GM23338 (cell line): Measurements from ENCODE around the gene OCA2. TPM values are rescaled to one million over a fixed set of nuclear protein-coding genes. Genes with fewer than 3 reads are reported as not detected.

Experiments
- ATAC-seq: fragments of 200-7000 bp; cut with Tn5 transposase; 3 replicates; pipeline ENCODE4 v1.9.1; 2020
- DNase-seq: peaks from one replicate; pipeline ENCODE4 v3.0.0-alpha.2; 2015; ENCODE audit warnings: low spot score
- H2AFZ ChIP-seq: fragments of 200-600 bp; sonication (generic); 2 replicates; pipeline ENCODE4 v1.8.0; 2016; ENCODE audit warnings: antibody characterized with exemption, mild to moderate bottlenecking, moderate library complexity
- H3F3A ChIP-seq: fragments of 200-600 bp; sonication (generic); replicated peaks from 2 replicates; pipeline ENCODE4 v1.8.0; 2017; ENCODE audit warnings: antibody characterized with exemption, mixed run types, low read depth
- H3K27ac ChIP-seq: fragments of 200-600 bp; sonication (generic); 2 replicates; pipeline ENCODE4 v1.6.1; 2016; ENCODE audit warnings: low read depth
- H3K27me3 ChIP-seq: fragments of 200-600 bp; sonication (generic); 2 replicates; pipeline ENCODE4 v1.8.0; 2016; ENCODE audit warnings: mild to moderate bottlenecking, mixed run types, moderate library complexity; ENCODE audit not compliant: insufficient read depth
- H3K36me3 ChIP-seq: fragments of 200-600 bp; sonication (generic); 2 replicates; pipeline ENCODE4 v1.8.0; 2016; ENCODE audit warnings: mild to moderate bottlenecking; ENCODE audit not compliant: insufficient read depth
- H3K4me1 ChIP-seq: fragments of 200-600 bp; sonication (generic); 2 replicates; pipeline ENCODE4 v1.8.0; 2016; ENCODE audit warnings: mild to moderate bottlenecking, moderate library complexity; ENCODE audit not compliant: insufficient read depth
- H3K4me2 ChIP-seq: fragments of 200-600 bp; sonication (generic); 2 replicates; pipeline ENCODE4 v1.7.1; 2017; ENCODE audit warnings: mixed run types
- H3K4me3 ChIP-seq: fragments of 200-600 bp; sonication (generic); 2 replicates; pipeline ENCODE4 v1.6.1; 2016; ENCODE audit warnings: mixed run types
- H3K79me2 ChIP-seq: fragments of 200-600 bp; sonication (generic); replicated peaks from 2 replicates; pipeline ENCODE4 v1.8.0; 2017; ENCODE audit warnings: mild to moderate bottlenecking; ENCODE audit not compliant: insufficient read depth
- H3K9me2 ChIP-seq: fragments of 200-600 bp; sonication (generic); 2 replicates; pipeline ENCODE4 v1.8.0; 2017; ENCODE audit not compliant: insufficient read depth
- H4K20me1 ChIP-seq: fragments of 200-600 bp; sonication (generic); replicated peaks from 2 replicates; pipeline ENCODE4 v1.8.0; 2017; ENCODE audit warnings: mild to moderate bottlenecking; ENCODE audit not compliant: insufficient read depth
- H3K27ac Mint-ChIP-seq: 2 replicates; pipeline ENCODE4 v1.8.0; 2020; ENCODE audit warnings: inconsistent platforms, mild to moderate bottlenecking, moderate library complexity, mixed read lengths
- H3K27me3 Mint-ChIP-seq: 3 replicates; pipeline ENCODE4 v1.8.0; 2022; ENCODE audit warnings: low read depth, mild to moderate bottlenecking, moderate library complexity, mixed read lengths, inconsistent platforms; ENCODE audit not compliant: insufficient read depth, poor library complexity
- H3K36me3 Mint-ChIP-seq: 3 replicates; pipeline ENCODE4 v1.8.0; 2021; ENCODE audit warnings: low read depth, mild to moderate bottlenecking, inconsistent platforms, moderate library complexity, mixed read lengths
- H3K4me1 Mint-ChIP-seq: 3 replicates; pipeline ENCODE4 v1.8.0; 2020; ENCODE audit warnings: mild to moderate bottlenecking, inconsistent platforms, mixed read lengths
- H3K4me3 Mint-ChIP-seq: 3 replicates; pipeline ENCODE4 v1.8.0; 2021; ENCODE audit warnings: moderate library complexity, mild to moderate bottlenecking, inconsistent platforms, mixed read lengths
- H3K9me3 Mint-ChIP-seq: 3 replicates; pipeline ENCODE4 v1.8.0; 2020; ENCODE audit warnings: moderate library complexity, mild to moderate bottlenecking, inconsistent platforms, mixed read lengths
- CREB1 ChIP-seq: fragments of 250-450 bp; sonication (Bioruptor Pico); IDR thresholded peaks from 2 replicates; pipeline ENCODE4 v1.5.0; 2020; ENCODE audit warnings: low read depth, mild to moderate bottlenecking, moderate library complexity
- EZH2 ChIP-seq: fragments of 200-600 bp; sonication (generic); IDR thresholded peaks from one replicate; pipeline ENCODE4 v1.8.0; 2017; ENCODE audit warnings: antibody characterized with exemption, mild to moderate bottlenecking, low read depth; ENCODE audit not compliant: unreplicated experiment
- NANOG ChIP-seq: IDR thresholded peaks from 2 replicates; pipeline ENCODE4 v1.6.1; 2016; ENCODE audit warnings: antibody characterized with exemption, borderline replicate concordance
- POLR2AphosphoS5 ChIP-seq: IDR thresholded peaks from 2 replicates; pipeline ENCODE4 v1.6.1; 2016; ENCODE audit warnings: antibody characterized with exemption, low read depth
- STAT1 ChIP-seq: IDR thresholded peaks from one replicate; pipeline ENCODE4 v1.6.1; 2016; ENCODE audit warnings: antibody characterized with exemption; ENCODE audit not compliant: unreplicated experiment
- ZNF114 ChIP-seq: fragments of 250-450 bp; sonication (Bioruptor Pico); IDR thresholded peaks from 2 replicates; pipeline ENCODE4 v1.5.0; 2020; ENCODE audit warnings: mild to moderate bottlenecking, moderate library complexity
- ZNF331 ChIP-seq: fragments of 250-450 bp; sonication (Bioruptor Pico); IDR thresholded peaks from 2 replicates; pipeline ENCODE4 v1.5.0; 2020; ENCODE audit warnings: low read depth, mild to moderate bottlenecking, moderate library complexity
- long read RNA-seq: library from polyadenylated mRNA; unstranded; transcript quantifications from one replicate; pipeline ENCODE4 v2.0.0, GENCODE V29; 2020; ENCODE audit not compliant: unreplicated experiment
- polyA plus RNA-seq: library from polyadenylated mRNA; unstranded; fragments of >200 nt; fragmentation: Nextera tagmentation; extraction: Ambion mirVana; gene quantifications from 2 replicates; pipeline ENCODE4 v1.2.1, GENCODE V29; 2016
- total RNA-seq: library from RNA; depleted of rRNA; stranded (reverse); fragments of >200 nt; shearing (Covaris generic); gene quantifications from 2 replicates; pipeline ENCODE4 v1.2.3, GENCODE V29; 2014; rRNA removed
- TF ChIP-seq, protein P1 (sequence below), 2 experiments: fragments of 200-600 bp in 1 of 2; sonication (generic) in 1 of 2; conservative IDR thresholded peaks; 2 replicates each; pipeline versions ENCODE4 v1.5.1 to v1.6.1; 2016 to 2017; ENCODE audit warnings: antibody characterized with exemption in 2 of 2, low read depth in 2 of 2, mild to moderate bottlenecking in 2 of 2, moderate library complexity in 1 of 2
- TF ChIP-seq, protein P2 (sequence below): fragments of 250-450 bp; sonication (Bioruptor Pico); IDR thresholded peaks from 2 replicates; pipeline ENCODE4 v1.5.0; 2020; ENCODE audit warnings: mild to moderate bottlenecking, moderate library complexity

Gene OCA2
- total RNA-seq (0.39 and 0.69 TPM in 2 replicates), polyA plus RNA-seq (0.38 and 0.40 TPM in 2 replicates)
- long read RNA-seq, partial matches to known transcripts, result 0 of 1 reads
- long read RNA-seq, other reads (novel, unspliced or antisense), result 1 of 1 reads

DNA sequence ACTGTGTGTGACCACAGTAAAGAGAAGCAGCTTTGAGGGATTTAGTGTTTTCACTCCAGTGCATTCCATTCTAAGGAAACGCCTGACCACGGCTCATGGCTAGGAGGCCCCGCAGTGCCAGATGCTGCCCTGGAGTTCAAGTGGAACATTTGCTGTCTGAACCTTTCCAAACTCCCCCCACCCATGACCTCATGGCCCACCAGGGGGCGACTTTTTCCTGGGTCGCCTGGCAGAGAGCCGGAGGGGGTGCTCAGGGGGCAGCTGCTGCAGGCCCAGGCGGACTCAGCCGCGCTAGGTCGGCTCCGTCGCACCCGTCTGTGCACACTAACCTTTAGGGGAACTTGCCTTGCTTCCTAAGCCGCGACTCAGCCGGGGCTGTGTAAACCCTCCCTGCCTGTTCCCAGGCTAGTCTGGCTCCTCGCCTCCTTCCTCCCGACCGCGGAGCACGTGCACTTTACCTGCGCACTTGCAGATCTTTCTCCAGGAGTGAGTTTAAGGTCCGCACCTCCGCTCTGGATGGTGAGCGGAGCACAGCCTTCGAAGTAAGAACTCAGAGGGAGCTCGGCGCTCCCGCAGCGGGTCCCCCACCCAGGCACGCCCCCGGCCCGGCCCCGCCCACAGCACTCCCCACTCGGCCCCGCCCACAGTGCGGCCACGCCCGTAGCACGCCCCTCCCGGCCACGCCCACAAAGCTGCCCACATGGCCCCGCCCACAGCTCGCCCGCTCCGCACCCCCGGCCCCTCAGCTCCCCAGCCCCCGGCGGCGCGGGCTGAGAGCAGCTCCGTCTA, at the start of gene OCA2:
Gene OCA2 (minus strand): TSS at position 550 of the 789 bp plus-strand sequence. CDS start 17,441 bp downstream, outside the sequence.
- no peaks in the 10 kb centered on the region for H3F3A ChIP-seq
- H3K79me2 ChIP-seq, result no peaks in the 10 kb centered on the region
- Mint-ChIP-seq H3K36me3 (no peaks in the 10 kb centered on the region; the same call in 2 of the 3 replicates), H3K27me3 (peaks cover 71% of the 10 kb centered on the region), H3K4me1 (peaks cover 19% of the 10 kb centered on the region), H3K4me3 (peak within 1 kb of the TSS; percentile 76), H3K9me3 (peaks cover 4% of the 10 kb centered on the region; the same call in 2 of the 3 replicates), H3K27ac (no peak within 1 kb of the TSS)
- H3K9me2 ChIP-seq, result no peaks in the 10 kb centered on the region
- H2AFZ ChIP-seq, result peak within 1 kb of the TSS; percentile 97
- H3K4me2 ChIP-seq, result peak within 1 kb of the TSS; percentile 83
- H3K27me3 ChIP-seq, result peaks cover 80% of the 10 kb centered on the region
- no peak for TF ChIP-seq STAT1
- no peak for TF ChIP-seq ZNF114 (CRISPR knock-in tag)
- 0 out of 2 replicates have a peak, but pooled peaks have one; percentile 6 for TF ChIP-seq CREB1 (CRISPR knock-in tag)
- TF ChIP-seq, protein P1, sequence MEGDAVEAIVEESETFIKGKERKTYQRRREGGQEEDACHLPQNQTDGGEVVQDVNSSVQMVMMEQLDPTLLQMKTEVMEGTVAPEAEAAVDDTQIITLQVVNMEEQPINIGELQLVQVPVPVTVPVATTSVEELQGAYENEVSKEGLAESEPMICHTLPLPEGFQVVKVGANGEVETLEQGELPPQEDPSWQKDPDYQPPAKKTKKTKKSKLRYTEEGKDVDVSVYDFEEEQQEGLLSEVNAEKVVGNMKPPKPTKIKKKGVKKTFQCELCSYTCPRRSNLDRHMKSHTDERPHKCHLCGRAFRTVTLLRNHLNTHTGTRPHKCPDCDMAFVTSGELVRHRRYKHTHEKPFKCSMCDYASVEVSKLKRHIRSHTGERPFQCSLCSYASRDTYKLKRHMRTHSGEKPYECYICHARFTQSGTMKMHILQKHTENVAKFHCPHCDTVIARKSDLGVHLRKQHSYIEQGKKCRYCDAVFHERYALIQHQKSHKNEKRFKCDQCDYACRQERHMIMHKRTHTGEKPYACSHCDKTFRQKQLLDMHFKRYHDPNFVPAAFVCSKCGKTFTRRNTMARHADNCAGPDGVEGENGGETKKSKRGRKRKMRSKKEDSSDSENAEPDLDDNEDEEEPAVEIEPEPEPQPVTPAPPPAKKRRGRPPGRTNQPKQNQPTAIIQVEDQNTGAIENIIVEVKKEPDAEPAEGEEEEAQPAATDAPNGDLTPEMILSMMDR (conservative IDR thresholded peaks at IDR 0.05; ENCODE audit: low read depth in 2 of 2), result peak; percentile 57 to 59
- peak; percentile 50 for TF ChIP-seq EZH2
- TF ChIP-seq ZNF331 (CRISPR knock-in tag), result no peak
- no peaks in the 10 kb centered on the region; the same call in 1 of the 2 replicates for H4K20me1 ChIP-seq
- H3K27ac ChIP-seq, result no peak within 1 kb of the TSS
- peaks cover 3% of the 10 kb centered on the region; the same call in 1 of the 2 replicates for H3K4me1 ChIP-seq
- DNase-seq (peak; percentile 92), ATAC-seq (peak; percentile 17)
- peak within 1 kb of the TSS; percentile 64 for H3K4me3 ChIP-seq
- H3K36me3 ChIP-seq, result no peaks in the 10 kb centered on the region

DNA sequence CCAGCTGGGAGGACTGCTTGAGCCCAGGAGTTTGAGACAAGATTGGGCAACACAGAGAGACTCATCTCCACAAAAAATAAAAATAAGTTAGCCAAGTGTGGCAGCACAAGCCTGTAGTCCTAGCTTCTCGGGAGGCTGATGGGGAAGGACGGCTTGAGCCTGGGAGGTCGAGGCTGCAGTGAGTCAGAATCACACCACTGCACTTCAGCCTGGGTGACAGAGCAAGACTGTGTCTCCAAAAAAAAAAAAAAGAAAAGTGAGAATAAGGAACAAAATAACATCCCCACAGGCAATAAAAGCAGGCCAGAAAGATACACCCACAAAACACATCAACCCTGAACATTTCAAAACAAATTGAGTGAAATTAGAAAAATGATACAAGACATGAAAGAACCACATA, 48.7 kb upstream of the OCA2 start:
- peaks cover 7% of the 10 kb centered on the region; the same call in 1 of the 2 replicates for H3F3A ChIP-seq
- no peaks in the 10 kb centered on the region for H3K4me1 ChIP-seq
- no peak overlapping the region for H2AFZ ChIP-seq
- H3K36me3 ChIP-seq, result no peaks in the 10 kb centered on the region
- Mint-ChIP-seq H3K36me3 (peaks cover 68% of the 10 kb centered on the region), H3K4me3 (no peak overlapping the region), H3K27me3 (peaks cover 4% of the 10 kb centered on the region), H3K27ac (peak overlapping the region; percentile 27; the same call in 1 of the 2 replicates), H3K9me3 (no peaks in the 10 kb centered on the region), H3K4me1 (no peaks in the 10 kb centered on the region; the same call in 2 of the 3 replicates)
- H3K9me2 ChIP-seq, result 0 out of 2 replicates have a peak, but pooled peaks cover 3% of the 10 kb centered on the region
- DNase-seq, result no peak
- H3K4me3 ChIP-seq, result no peak overlapping the region
- H3K79me2 ChIP-seq, result peaks cover 30% of the 10 kb centered on the region
- H3K27me3 ChIP-seq, result no peaks in the 10 kb centered on the region
- 0 out of 2 replicates have a peak overlapping the region, but pooled peaks have one; percentile 32 for H3K27ac ChIP-seq
- no peak for ATAC-seq
- peaks cover 8% of the 10 kb centered on the region; the same call in 1 of the 2 replicates for H4K20me1 ChIP-seq
- H3K4me2 ChIP-seq, result no peak overlapping the region
- TF ChIP-seq NANOG (no peak), POLR2AphosphoS5 (no peak), ZNF331 (CRISPR knock-in tag) (no peak)
- TF ChIP-seq, protein P2, sequence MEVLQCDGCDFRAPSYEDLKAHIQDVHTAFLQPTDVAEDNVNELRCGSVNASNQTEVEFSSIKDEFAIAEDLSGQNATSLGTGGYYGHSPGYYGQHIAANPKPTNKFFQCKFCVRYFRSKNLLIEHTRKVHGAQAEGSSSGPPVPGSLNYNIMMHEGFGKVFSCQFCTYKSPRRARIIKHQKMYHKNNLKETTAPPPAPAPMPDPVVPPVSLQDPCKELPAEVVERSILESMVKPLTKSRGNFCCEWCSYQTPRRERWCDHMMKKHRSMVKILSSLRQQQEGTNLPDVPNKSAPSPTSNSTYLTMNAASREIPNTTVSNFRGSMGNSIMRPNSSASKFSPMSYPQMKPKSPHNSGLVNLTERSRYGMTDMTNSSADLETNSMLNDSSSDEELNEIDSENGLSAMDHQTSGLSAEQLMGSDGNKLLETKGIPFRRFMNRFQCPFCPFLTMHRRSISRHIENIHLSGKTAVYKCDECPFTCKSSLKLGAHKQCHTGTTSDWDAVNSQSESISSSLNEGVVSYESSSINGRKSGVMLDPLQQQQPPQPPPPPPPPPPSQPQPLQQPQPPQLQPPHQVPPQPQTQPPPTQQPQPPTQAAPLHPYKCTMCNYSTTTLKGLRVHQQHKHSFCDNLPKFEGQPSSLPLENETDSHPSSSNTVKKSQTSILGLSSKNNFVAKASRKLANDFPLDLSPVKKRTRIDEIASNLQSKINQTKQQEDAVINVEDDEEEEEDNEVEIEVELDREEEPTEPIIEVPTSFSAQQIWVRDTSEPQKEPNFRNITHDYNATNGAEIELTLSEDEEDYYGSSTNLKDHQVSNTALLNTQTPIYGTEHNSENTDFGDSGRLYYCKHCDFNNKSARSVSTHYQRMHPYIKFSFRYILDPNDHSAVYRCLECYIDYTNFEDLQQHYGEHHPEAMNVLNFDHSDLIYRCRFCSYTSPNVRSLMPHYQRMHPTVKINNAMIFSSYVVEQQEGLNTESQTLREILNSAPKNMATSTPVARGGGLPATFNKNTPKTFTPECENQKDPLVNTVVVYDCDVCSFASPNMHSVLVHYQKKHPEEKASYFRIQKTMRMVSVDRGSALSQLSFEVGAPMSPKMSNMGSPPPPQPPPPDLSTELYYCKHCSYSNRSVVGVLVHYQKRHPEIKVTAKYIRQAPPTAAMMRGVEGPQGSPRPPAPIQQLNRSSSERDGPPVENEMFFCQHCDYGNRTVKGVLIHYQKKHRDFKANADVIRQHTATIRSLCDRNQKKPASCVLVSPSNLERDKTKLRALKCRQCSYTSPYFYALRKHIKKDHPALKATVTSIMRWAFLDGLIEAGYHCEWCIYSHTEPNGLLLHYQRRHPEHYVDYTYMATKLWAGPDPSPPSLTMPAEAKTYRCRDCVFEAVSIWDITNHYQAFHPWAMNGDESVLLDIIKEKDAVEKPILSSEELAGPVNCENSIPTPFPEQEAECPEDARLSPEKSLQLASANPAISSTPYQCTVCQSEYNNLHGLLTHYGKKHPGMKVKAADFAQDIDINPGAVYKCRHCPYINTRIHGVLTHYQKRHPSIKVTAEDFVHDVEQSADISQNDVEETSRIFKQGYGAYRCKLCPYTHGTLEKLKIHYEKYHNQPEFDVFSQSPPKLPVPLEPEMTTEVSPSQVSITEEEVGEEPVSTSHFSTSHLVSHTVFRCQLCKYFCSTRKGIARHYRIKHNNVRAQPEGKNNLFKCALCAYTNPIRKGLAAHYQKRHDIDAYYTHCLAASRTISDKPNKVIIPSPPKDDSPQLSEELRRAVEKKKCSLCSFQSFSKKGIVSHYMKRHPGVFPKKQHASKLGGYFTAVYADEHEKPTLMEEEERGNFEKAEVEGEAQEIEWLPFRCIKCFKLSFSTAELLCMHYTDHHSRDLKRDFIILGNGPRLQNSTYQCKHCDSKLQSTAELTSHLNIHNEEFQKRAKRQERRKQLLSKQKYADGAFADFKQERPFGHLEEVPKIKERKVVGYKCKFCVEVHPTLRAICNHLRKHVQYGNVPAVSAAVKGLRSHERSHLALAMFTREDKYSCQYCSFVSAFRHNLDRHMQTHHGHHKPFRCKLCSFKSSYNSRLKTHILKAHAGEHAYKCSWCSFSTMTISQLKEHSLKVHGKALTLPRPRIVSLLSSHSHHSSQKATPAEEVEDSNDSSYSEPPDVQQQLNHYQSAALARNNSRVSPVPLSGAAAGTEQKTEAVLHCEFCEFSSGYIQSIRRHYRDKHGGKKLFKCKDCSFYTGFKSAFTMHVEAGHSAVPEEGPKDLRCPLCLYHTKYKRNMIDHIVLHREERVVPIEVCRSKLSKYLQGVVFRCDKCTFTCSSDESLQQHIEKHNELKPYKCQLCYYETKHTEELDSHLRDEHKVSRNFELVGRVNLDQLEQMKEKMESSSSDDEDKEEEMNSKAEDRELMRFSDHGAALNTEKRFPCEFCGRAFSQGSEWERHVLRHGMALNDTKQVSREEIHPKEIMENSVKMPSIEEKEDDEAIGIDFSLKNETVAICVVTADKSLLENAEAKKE, result no peak
